BJ (cell line): Measurements from ENCODE around the gene YPEL4. TPM values are rescaled to one million over a fixed set of nuclear protein-coding genes. Genes with fewer than 3 reads are reported as not detected.
"Not testable (repeated sequence)": the region's sequence is repeated elsewhere in the genome, so short reads cannot be mapped to it uniquely, and the experiment has no call there.

Experiments used
- CTCF ChIA-PET: fragments of 350-600 bp; formaldehyde crosslinking; extraction: SDS; loops from one replicate; lab custom pipeline; 2021; ENCODE audit warnings: antibody characterized with exemption, inconsistent platforms; lab: Yijun Ruan, JAX
- POLR2A ChIA-PET: fragments of 300-600 bp; sonication (Branson Sonifier 250); formaldehyde crosslinking; extraction: SDS; loops from one replicate; lab custom pipeline; 2021; ENCODE audit warnings: antibody characterized with exemption; lab: Charles Lee
- DNase-seq: peaks from one replicate; pipeline ENCODE4 v3.0.0-alpha.2; 2011; ENCODE audit warnings: low read depth
- H3K27me3 ChIP-seq: 2 replicates; pipeline ENCODE4 v1.6.0; 2011; ENCODE audit warnings: low read length; ENCODE audit not compliant: control insufficient read depth, insufficient read depth
- H3K36me3 ChIP-seq: 2 replicates; pipeline ENCODE4 v1.5.1; 2011; ENCODE audit warnings: low read length; ENCODE audit not compliant: control insufficient read depth, insufficient read depth
- H3K4me3 ChIP-seq: 2 replicates; pipeline ENCODE4 v1.5.1; 2011; ENCODE audit warnings: low read depth, mild to moderate bottlenecking, control low read depth, low read length
- polyA plus RNA-seq: library from polyadenylated mRNA; depleted of rRNA; stranded (reverse); fragments of >200 nt; gene quantifications from 2 replicates; pipeline ENCODE4 v1.2.3, GENCODE V29; 2011
- TF ChIP-seq, protein P1 (sequence below): IDR thresholded peaks from 2 replicates; pipeline ENCODE4 v1.5.1; 2011; ENCODE audit warnings: low read depth, mild to moderate bottlenecking, control low read depth, inconsistent platforms, low read length, moderate library complexity; ENCODE audit not compliant: insufficient read depth

The YPEL4 gene
- polyA plus RNA-seq, 1 experiment: 0.26 TPM

DNA sequence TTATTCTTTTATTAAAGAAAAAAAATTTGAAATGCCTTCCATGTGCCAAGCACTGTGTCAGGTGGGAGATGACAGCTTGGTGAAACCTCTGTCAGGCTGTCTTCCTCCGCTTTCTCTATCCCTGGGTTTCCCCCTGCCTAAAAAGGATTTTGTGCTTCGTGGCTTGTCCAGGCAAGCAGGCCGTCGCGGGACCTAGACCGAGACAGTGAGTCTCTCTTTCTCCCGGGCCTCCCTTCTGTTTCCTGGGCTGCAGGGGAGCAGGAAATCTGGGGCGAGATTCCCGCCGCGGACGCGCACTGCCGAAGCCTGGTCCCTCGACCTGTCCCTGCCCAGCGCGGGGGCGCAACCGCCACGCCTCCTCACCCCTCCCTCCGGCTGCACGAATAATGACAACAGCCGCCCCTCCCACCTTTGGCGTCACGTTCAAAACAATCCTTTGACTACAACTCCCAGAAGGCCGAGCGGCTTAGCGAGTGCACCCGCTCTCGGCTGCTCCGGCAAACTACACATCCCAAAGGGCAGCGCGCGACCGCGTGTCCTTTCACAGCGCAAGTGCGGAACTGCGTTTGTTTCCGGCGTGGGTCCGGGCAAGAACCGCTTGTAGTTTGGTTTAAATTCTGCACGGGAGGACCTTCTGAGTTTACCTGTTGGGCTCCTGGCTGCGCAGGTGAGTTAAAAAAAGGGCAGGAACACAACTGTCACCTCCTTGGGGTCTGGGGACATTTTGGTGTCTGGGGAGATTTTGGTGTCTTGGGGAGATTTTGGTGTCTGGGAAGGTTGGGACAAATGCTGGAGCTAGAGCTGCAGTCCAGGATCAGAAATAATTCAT lies 7.7 kb upstream of the YPEL4 start, which contains the start of gene CLP1:
CLP1 (plus strand) TSS at position 569 of the 829 bp plus-strand sequence. CDS start 1,715 bp downstream, outside the sequence.
- H3K4me3 ChIP-seq: peak within 1 kb of the TSS; percentile 85
- no peaks in the 10 kb centered on the region for H3K27me3 ChIP-seq
- TF ChIP-seq, protein P1, sequence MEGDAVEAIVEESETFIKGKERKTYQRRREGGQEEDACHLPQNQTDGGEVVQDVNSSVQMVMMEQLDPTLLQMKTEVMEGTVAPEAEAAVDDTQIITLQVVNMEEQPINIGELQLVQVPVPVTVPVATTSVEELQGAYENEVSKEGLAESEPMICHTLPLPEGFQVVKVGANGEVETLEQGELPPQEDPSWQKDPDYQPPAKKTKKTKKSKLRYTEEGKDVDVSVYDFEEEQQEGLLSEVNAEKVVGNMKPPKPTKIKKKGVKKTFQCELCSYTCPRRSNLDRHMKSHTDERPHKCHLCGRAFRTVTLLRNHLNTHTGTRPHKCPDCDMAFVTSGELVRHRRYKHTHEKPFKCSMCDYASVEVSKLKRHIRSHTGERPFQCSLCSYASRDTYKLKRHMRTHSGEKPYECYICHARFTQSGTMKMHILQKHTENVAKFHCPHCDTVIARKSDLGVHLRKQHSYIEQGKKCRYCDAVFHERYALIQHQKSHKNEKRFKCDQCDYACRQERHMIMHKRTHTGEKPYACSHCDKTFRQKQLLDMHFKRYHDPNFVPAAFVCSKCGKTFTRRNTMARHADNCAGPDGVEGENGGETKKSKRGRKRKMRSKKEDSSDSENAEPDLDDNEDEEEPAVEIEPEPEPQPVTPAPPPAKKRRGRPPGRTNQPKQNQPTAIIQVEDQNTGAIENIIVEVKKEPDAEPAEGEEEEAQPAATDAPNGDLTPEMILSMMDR: no peak
- peaks cover 14% of the 10 kb centered on the region for H3K36me3 ChIP-seq
- POLR2A ChIA-PET: interaction anchor here (0.6 kb wide), 1 partner anchor 71 kb away, joined by 6 read pairs; no protein-coding TSS in a partner anchor
- CTCF ChIA-PET: interaction anchor here (0.9 to 4.0 kb wide), 5 partner anchors 9 to 164 kb away, joined by 3 to 12 read pairs (median 4); partner anchors contain the start of gene UBE2L6
- peak; percentile 94 for DNase-seq

DNA sequence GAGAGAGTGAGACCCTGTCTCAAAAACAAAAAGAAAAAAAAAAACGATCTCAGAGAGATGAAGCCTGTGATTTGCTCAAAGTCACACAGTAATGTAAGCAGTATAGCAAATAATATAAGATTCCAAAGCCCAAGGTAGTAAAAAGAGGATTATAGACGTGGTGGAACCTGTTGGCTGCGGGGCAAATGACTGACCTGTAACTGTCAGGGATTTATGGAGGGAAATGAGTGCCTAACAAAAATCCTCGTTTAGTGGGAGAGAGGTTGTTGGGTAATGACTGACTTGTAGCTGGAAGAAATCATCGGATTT lies 7.1 kb upstream of the YPEL4 start:
- Histone ChIP-seq H3K27me3 (no peaks in the 10 kb centered on the region), H3K4me3 (peak overlapping the region; percentile 48), H3K36me3 (peaks cover 14% of the 10 kb centered on the region)
- no peak for DNase-seq
- POLR2A ChIA-PET: no interaction called here
- CTCF ChIA-PET: interaction anchor here (1.5 to 4.0 kb wide), 3 partner anchors 12 to 164 kb away, joined by 4 to 12 read pairs (median 5); partner anchors contain the start of gene UBE2L6
- TF ChIP-seq, protein P1: no peak

DNA sequence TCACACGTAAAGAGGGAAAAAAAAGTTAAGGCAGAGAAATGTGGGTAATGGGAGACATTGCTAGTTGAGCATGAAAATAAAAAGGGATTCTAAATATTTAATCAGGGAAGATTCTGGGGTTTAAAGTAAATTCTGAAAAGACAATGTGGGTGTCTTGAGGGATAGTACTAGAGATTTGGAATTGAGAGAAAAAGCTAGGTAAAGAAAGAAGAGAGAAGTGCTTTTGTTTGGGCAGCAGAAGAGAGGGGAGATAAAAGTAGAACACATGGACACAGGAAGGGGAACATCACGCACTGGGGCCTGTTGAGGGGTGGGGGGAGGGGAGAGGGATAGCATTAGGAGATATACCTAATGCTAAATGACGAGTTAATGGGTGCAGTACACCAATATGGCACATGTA lies 3.5 kb upstream of the YPEL4 start:
- no peak overlapping the region for H3K4me3 ChIP-seq

DNA sequence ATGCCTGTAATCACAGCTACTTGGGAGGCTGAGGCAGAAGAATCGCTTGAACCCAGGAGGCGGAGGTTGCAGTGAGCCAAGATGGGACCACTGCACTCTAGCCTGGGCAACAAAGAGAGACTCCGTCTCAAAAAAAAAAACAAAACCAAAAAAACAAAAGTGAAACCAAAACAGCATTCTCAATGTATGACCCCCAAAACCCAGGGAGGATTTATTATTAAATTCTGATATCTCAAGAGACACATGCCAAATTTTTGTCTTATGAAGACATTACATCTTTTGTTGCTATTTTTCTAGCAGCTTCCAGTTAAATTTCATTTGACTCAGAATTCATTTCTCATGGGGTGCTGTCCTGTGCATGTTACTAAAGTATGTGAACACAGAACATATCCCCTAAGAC lies 3.0 kb upstream of the YPEL4 start:
- CTCF ChIA-PET: interaction anchor here (1.7 kb wide), 1 partner anchor 12 kb away, joined by 6 read pairs; no protein-coding TSS in a partner anchor
- Histone ChIP-seq H3K36me3 (no peaks in the 10 kb centered on the region), H3K27me3 (no peaks in the 10 kb centered on the region; the same call in 1 of the 2 replicates), H3K4me3 (no peak overlapping the region)
- POLR2A ChIA-PET: no interaction called here
- TF ChIP-seq, protein P1: no peak
- DNase-seq: no peak

More for the DNA sequence above, 3.5 kb upstream of the YPEL4 start:
- no peaks in the 10 kb centered on the region for H3K36me3 ChIP-seq
- TF ChIP-seq, protein P1: no peak
- POLR2A ChIA-PET: no interaction called here
- CTCF ChIA-PET: interaction anchor here (1.7 to 2.0 kb wide), 2 partner anchors 12 kb away, joined by 6 to 14 read pairs; no protein-coding TSS in a partner anchor
- no peaks in the 10 kb centered on the region; the same call in 1 of the 2 replicates for H3K27me3 ChIP-seq
- DNase-seq: no peak

DNA sequence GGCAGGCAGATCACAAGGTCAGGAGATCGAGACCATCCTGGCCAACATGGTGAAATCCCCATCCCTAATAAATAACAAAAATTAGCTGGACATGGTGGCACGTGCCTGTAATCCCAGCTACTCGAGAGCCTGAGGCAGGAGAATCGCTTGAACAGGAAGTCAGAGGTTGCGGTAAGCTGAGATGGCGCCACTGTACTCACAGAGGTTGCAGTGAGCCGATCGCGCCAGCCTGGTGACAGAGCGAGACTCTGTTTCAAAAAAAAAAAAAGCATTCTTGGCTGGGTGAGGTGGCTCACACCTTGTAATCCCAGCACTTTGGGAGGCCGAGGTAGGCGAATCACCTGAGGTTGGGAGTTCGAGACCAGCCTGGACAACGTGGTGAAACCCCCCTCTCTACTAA lies 2.5 kb upstream of the YPEL4 start:
- DNase-seq, H3K36me3 ChIP-seq, H3K27me3 ChIP-seq, H3K4me3 ChIP-seq, POLR2A ChIA-PET: not testable (repeated sequence)
- CTCF ChIA-PET: interaction anchor here (0.9 to 1.7 kb wide), 2 partner anchors 11 to 85 kb away, joined by 4 to 6 read pairs; partner anchors contain the start of gene UBE2L6
